Mucosa of gallbladder (tissue), 1 donor: ENCODE measurements around the gene ZSWIM6. TPM values are rescaled to one million over a fixed set of nuclear protein-coding genes. Genes with fewer than 3 reads are reported as not detected.

ENCODE experiments used
- DNase-seq: peaks from one replicate; pipeline ENCODE4 v3.0.0-alpha.2; 2020; ENCODE audit warnings: low spot score
- total RNA-seq: library from RNA; stranded (reverse); gene quantifications from one replicate; pipeline ENCODE4 v1.2.1, GENCODE V29; 2021
- donor health status: DM: no; HTN: no; CAD: no.

ZSWIM6 gene
- total RNA-seq, 1 donor from 2014 or later = 23.5 TPM

- DNase-seq = no peak
These were observed 109.7 kb downstream of the ZSWIM6 start for GRCh38 chr5:61441742-61442141.

- no peak for DNase-seq
These were observed 115.9 kb downstream of the ZSWIM6 start for GRCh38 chr5:61447780-61448495.

- peak; percentile 24 for DNase-seq
These were observed 117.9 kb downstream of the ZSWIM6 start for GRCh38 chr5:61449804-61450492.

GRCh38 chr5:61450493-61451279 is 118.6 kb downstream of the ZSWIM6 start:
- DNase-seq = no peak

GRCh38 chr5:61455179-61456006 is 123.3 kb downstream of the ZSWIM6 start:
- no peak for DNase-seq

GRCh38 chr5:61460471-61460870 is 128.4 kb downstream of the ZSWIM6 start:
- DNase-seq = no peak

GRCh38 chr5:61461417-61461816 is 129.4 kb downstream of the ZSWIM6 start:
- no peak for DNase-seq

- DNase-seq = no peak
These were observed 129.9 kb downstream of the ZSWIM6 start for GRCh38 chr5:61461926-61462325.

- DNase-seq = no peak
These were observed 131.5 kb downstream of the ZSWIM6 start for GRCh38 chr5:61463596-61463995.

GRCh38 chr5:61464512-61464911 is 132.5 kb downstream of the ZSWIM6 start:
- no peak for DNase-seq

GRCh38 chr5:61465066-61465465 is 133.0 kb downstream of the ZSWIM6 start:
- DNase-seq = no peak

GRCh38 chr5:61465496-61465895 is 133.4 kb downstream of the ZSWIM6 start:
- DNase-seq = no peak

GRCh38 chr5:61466017-61466416 is 134.0 kb downstream of the ZSWIM6 start:
- DNase-seq = no peak

GRCh38 chr5:61467766-61468482 is 135.9 kb downstream of the ZSWIM6 start:
- DNase-seq = no peak

- no peak for DNase-seq
These were observed 136.4 kb downstream of the ZSWIM6 start for GRCh38 chr5:61468483-61468865.

GRCh38 chr5:61471352-61471751 is 139.3 kb downstream of the ZSWIM6 start:
- DNase-seq = no peak

GRCh38 chr5:61472172-61472958 is 140.3 kb downstream of the ZSWIM6 start:
- DNase-seq = no peak

GRCh38 chr5:61474746-61475145 is 142.7 kb downstream of the ZSWIM6 start:
- DNase-seq = no peak

GRCh38 chr5:61477788-61478187 is 145.7 kb downstream of the ZSWIM6 start:
- DNase-seq = no peak
